Glomerular endothelial cell (primary cell): ENCODE data around the gene SETD7. TPM values are rescaled to one million over a fixed set of nuclear protein-coding genes. Genes with fewer than 3 reads are reported as not detected.

Source experiments
- DNase-seq: peaks from one replicate; pipeline ENCODE4 v3.0.0-alpha.2; 2011; ENCODE audit warnings: low read depth, low spot score; ENCODE audit errors: extremely low read depth
- total RNA-seq: library from RNA; depleted of rRNA; stranded (reverse); fragments of >200 nt; gene quantifications from 2 replicates; pipeline ENCODE4 v1.2.3, GENCODE V29; 2015

SETD7 gene
- total RNA-seq, 1 donor from 2014 or later, result 53.2 TPM

DNA sequence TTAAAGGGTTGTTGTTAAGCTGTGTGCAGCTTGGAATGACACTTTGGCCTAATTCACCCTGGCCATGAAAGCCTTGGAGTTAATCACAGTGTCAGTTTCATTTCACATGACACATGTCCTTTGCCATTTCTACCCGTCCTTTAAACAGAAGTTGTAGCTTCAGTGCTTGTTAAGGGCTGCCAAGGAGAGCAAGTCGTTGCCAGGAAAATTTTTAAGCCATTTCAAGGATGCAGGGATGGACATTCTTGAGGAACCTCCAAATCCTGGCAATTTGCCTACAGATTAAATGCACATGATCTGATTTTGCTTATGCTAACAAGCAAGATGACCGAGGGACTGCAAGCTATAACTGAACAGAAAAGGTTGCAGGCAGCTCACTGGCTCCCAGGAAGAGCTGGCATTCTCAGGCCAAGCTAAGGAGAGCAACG is 40.5 kb downstream of the SETD7 start:
- DNase-seq, result no peak

DNA sequence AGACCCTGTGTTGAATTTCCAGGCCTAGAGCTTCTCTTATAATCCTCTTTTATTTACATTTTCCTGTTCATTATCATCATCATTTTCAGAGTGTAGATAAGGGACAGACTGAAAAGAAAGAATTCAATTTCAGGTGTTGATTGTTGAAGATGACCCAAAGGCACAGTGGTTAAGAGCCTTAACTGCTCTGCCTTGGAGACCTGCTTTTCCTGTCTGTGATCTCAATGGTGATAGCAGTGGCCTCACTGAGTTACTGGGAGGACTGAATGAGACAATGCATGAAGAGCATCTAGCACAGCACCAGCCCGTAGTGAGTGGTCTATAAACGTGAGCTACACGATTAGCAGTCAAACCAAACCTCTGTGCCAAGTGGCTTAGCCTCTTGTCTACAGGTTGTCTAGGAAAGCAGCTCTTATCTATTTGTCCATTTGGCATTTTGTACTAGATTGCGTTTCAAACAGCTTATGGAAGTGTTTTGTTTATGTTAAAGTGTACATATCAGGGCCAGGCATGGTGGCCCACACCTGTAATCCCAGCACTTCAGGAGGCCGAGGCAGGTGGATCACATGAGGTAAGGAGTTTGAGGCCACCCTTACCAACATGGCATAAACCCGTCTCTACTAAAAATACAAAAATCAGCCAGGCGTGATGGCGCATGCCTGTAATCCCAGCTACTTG is 41.5 kb downstream of the SETD7 start:
- no peak for DNase-seq

DNA sequence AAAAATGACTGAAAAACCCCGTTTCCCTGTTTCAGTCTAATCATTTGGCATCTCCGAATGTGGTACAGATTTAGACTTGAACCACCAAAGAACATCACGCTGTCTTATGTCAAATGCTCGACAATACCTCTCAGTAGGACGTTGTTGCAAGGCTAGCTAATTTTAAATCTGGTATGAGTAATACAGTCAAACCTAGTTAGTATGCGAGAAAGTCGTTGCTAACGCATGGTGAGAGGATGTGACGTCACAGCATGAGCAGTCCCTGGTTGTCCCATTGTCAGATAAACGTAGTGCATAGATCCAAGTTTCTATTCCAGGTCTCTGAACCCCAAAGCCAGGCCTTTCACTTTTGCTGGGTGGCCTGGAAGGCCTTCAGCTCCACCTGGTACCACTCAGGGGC is 44.7 kb downstream of the SETD7 start:
- no peak for DNase-seq

DNA sequence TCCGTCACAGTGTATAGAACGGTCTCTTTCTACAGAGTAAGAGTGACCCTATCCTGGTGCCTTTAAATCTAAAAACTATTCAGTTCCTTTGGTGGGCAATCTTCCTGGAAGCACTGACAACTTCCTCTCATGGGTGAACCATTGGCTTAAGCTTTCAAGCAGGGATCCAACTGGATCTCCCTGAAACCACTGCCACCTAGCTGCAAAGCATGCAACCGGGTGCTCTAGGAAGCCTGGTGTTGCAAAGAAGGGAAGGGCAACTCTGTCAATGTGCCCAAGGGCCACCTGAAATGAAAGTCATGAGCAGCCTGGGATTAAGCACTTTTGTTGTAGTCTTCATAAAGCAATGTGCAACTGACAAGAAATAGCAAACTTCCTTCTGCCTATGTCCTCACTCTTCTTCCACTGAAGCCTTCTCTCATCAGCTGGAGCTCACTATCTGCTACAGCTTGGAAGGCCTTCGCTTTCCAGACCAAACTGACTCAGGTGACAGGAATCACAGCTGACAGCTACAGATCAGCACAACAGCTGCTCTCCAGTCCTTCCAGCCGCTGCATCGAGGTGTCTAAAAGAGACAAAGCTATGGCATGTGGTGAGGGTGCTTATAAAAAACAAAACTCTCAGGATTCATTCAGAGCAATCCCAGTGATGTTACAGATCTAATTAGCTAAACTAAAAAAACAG is 46.1 kb downstream of the SETD7 start:
- DNase-seq, result no peak

DNA sequence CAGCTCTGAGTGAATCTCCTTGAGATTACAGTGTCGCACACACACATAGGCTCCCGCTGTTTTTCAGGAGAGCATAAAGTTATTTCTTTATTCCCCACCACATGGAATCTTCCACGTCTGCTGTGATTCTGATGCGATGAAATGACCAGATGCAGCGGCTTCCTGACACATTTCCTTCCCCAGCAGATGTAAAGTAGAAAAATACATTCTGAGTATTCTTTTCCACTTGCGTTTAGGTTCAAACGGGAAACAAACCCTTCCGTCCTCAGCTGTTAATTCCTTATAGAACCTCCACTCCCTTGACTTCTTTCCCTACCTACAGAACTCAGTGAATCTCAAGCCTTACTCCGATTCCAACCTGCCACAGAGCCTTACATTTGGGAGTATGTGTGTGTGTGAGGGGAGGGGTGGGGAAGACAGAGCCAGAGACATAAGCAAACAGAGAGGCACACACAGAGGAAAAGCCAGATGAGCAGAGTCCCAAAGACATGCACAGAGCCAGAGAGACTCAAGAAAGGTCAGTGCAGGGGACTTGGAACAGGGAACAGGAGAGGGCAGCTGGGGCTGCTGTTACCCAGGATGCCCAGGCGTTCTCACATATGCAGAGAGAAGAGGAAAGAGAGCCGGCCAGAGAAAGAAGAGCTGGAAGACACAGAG is 47.3 kb downstream of the SETD7 start:
- DNase-seq, result no peak

DNA sequence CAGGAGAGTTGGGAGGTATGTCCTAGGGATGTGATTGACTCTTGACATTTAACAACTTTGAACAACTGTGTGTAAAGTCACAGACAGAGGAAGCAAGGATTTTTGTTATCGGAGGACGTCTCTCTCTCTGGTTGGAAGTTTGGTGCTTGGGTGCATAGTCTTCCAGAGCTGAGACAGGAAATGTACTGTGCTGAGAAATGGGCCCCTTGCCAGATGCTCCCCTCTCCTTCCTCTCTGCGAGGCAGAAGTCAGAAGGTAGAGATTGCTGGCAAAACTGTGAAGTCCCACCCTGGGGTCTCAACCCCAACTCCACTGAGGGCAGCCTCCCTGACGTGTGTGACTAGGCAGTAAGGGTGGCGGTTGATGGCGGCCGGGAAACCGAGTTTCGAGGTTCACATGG is 49.2 kb downstream of the SETD7 start:
- DNase-seq, result no peak

DNA sequence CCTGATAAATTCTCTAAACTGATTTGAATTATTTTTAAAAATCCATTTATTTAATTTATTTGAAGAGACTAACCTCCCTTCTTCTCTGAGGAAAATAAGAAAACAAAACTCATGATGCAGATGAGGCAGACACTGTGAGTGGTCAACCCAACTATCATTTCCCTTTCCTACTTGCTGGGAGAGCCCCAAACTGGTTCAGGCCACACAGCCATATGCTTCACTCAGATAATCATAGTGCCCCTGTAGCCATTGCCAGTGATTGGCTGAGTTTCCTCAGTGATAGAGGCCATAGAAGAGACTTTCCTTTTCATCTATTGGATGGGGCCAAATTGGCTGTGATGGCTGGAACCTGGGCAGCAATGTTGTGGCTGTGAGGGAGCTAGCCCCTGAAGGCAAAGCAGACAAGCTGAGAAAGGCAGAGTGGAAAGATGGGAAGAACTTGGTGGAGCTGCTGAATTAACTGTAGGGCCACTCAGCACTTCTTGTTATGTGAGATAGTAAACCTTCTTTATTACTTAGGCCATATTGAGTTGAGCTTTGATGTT is 52.3 kb downstream of the SETD7 start:
- DNase-seq, result no peak

DNA sequence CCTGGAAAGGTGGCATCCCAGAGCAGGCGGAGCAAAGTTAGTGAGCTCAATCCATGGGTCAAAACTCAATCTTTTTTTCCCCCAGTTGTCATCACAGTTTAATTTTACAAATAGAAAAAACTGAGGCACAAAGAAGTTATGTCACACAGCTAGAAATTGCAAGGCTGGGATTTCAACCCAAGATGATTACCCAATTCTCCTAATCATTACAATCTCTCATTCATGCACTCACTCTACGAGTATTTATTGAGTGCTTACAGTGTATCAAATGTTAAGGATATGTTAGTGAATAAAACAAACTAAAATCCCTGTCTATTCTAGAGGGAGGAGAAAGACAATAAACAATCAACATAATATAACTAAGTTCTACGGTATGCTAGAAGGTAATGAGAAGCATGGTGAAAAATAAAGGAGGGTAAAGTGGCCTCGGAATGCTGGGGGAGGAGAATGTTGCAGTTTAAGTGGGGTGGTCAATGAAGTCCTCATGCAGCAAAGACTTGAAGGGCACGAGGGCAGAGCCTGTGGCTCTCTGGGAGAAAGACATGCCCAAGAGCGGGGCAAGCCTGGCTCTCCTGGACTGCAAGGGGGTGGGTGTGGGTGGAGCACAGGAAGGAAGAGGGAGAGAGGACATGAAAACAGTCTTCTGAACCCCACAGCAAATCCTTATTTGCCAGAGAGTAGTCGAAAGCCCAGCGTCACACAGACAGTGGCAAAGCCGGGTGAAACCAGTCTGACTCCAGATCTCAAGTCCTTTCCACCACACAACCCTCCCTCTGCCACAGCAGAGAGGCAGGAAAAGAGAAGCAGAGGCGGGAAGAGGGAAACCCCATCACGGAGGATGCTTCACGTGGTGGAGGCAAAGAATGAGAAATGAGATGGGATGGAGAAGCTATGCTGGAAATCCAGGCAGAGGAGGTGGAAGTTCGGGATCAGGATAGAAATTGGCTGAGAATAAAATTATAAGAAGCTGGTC is 53.8 kb downstream of the SETD7 start:
- DNase-seq, result no peak

DNA sequence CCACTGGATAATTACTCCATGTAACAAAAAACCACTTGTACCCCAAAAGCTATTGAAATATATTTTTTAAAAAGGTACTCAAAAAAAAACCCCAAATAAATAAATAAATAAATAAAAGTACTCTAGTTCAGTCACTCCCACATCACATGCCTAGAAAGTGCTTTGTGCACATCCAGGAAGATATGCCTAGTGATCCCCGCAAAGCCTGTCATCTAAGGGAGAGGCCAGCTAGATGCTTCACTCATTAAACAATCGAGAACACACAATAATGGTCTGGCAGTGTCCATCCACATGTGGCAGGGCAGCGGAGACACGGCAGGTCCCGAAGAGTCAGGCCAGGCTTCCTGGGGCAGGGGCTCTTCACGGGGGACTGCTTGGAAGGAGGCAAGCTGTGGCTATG is 54.5 kb downstream of the SETD7 start:
- no peak for DNase-seq

DNA sequence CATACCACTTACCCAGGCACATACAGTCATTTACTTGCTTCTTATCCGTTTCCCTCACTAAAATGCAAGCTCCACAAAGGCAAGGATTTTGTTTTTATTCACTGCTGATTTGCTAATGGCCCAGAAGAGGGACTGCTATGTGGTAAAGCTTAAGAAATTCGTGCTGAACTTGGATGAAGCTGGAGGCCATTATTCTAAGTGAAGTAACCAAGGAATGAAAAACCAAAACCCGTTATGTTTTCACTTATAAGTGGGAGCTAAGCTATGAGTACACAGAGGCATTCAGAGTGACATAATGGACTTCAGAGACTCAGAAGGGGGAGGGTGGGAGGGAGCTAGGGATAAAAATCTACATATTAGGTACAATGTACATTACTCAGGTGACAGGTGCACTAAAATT is 54.9 kb downstream of the SETD7 start:
- DNase-seq, result no peak

DNA sequence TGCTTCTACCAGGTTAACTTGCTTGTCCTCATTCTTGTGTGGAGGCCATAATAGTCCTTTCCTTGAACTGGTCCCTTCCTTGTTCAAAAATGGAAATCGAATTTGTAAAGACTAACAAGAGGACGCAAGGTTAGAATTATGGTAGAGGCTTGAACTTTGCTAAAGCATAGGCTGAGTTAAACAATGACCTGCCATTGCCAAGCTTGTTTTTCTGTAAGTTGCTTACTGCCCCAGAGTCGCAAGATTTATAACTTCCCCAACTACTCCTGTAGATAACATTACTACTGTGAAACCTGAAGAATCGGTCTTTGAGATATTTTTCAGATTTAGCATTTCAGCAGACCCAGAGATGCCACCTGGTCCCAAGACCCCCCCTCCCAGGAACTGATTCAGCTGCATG is 56.8 kb downstream of the SETD7 start:
- DNase-seq, result no peak

DNA sequence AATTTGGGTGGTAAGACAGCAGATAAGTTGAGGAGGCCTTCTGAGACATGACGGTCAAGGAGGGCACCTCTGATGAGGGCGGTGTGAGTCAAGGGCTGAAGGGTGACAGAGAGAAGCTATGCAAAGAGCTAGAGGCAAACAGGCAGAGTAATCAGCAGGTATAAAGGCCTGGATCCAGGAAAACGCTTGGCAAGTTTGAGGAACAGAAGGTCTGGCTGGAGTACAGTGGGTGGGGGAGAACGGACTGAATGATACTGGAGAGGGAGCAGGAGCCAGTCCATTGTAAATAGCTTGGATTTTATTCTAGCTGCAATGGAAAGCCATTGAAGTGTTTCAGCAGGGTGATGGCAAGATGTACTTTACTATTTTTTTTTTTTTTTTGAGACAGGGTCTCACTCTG is 62.8 kb downstream of the SETD7 start:
- no peak for DNase-seq

DNA sequence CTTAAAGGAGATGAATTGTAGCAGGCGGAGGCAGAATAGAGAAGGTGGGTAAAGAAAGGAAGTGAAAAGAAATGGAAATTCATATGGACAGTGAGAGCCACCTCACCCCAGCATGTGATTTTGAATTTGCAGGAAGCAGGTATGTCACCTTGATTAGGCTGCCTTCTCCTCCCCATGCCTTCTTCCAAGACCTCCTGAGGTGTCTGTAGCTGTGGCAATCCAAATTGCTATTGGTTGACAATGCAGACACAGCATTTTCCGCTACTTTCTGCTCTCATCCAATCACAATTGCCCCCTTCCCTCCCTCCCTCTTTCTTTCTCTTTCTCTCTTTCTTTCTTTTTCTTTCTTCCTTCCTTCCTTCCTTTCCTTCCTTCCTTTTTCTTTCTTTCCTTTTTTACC is 63.6 kb downstream of the SETD7 start:
- DNase-seq, result no peak

DNA sequence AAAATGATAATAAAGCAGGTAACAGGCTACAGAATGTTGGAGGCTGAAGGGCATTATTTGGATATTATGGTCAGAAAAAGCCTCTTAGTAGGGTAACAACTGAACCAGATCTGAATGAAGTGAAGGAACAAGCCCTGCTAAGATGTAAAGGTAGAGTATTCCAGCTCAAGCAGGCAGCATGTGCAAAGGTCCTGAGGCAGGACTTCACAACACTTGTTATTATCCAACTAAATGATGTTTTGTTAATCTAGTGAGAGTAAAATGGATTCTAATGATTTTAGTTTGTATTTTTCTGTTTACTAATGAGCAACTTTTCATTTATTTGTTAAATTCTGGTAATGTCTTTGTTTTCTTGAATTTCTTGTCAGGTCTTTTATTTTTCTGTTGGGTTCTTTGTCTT is 66.4 kb downstream of the SETD7 start:
- no peak for DNase-seq

DNA sequence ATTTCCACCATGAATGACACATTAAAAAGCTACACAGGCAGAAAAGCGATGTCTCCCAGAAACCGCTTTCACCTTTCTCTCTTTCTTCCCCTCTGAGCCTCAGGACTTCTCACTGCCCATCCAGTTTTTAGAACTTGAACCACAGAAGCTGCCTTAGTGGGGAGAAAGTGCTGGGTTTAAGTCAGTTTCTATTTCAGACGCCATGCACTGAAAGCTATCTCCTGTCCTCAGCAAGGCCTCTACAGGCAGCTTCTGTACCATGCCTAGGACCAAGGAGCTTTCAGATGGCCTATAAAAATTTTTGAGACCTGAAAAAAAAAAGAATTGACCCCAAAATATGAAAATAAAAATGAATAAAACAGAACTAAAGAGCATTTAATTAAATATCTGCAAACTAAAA is 67.6 kb downstream of the SETD7 start:
- DNase-seq, result no peak

DNA sequence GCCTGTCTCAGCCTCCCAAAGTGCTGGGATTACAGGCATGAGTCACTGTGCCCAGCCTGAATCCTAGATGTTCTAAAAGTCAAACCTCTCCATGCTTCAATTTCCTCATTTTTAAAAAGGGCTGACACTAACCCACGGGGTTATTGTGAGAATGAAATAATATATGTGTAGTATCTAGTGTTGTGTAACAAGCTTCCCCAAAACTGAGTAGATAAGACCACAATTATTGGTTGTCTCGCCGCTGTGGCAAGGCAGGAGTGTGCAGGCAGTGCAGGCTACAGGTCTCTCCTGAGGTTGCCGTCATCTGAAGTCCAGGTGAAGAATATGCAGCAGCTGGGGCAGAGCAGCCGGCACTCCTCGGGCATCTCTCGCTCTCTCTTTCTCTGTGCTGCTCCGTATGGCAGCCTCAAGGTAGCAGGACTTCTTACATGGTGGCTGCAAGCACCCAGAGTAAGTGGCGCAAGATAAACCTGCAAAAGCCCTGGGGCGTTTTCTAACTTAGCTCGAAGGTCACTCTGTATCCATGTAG is 71.2 kb downstream of the SETD7 start:
- DNase-seq, result no peak

DNA sequence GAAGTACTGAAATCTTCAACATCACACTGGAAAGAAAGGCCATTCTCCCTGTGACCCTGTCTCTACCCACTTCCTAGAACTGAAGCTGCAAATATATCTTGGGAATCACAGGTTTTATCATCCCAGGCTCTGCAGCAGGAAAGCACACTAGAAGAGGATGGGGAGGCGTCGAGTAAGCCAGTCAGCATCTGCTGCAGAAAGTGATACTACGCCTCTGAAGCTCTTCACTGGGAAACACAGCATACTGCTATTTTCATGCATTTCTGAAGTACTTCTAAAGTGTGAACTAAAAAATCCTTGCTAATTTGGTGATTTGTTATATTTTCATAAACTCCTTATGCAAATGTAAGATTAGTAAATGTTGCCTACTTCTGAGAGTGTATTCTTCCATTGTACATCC is 73.0 kb downstream of the SETD7 start:
- DNase-seq, result no peak

DNA sequence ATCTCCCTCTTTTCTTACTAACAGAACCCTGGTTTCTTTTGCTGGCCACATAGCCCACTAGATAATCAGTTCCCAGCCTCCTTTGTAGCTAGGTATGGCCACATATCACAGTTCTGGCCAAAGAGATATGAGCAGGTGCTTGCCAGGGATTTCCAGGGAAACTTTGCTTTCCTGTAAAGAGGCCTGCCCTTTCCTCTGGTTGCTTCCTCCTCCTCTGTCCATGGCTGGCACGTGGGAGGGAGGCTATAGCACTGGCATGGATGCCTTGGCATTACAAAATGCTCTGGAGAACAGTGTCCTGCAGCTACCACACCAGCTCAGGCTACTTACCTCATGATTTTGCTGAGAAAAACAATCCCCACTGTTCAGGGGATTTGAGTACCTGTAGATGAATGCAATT is 74.6 kb downstream of the SETD7 start:
- DNase-seq, result no peak

DNA sequence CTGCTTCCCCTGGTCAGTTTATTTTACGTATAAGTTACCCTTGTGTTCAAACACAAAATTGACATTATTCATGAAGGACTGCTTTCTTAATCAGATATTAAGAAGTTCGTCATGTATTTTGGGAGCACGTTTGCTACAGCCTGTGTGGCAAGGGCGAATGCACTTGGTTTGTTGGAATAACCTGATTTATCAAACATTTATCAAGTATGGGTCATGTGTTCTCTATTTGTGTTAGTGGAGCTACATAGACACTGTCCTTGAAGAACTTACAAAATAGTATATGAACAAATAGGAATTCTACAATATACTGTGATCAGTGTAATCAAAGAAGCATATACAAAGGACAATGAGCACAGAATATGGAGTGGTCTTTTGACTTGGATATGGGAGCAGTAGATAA is 79.7 kb downstream of the SETD7 start:
- no peak for DNase-seq

DNA sequence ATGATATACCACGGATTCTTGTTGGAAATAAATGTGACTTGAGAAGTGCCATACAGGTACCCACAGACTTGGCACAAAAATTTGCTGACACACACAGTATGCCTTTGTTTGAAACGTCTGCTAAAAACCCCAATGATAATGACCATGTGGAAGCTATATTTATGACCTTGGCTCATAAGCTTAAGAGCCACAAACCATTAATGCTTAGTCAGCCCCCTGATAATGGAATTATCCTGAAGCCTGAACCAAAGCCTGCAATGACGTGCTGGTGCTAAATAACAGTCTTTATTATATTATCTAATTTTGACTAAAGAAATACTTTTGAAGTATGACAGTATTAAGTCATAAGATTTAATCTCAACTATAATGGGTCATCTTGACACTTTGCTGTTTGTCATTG is 83.2 kb downstream of the SETD7 start:
- no peak for DNase-seq
